ENCODE measurements around the gene ARIH2. TPM values are rescaled to one million over a fixed set of nuclear protein-coding genes. Genes with fewer than 3 reads are reported as not detected.
A peak's percentile ranks its signal among the peaks of the same experiment; 100 is the strongest.

ARIH2 gene
- total and polyA plus RNA-seq, 8 donors: 29.8 to 202 (median 51.5) TPM

- Histone ChIP-seq H3K36me3 (peaks cover 0 to 40% (median 30%) of the 10 kb centered on the region in 4 donors), H3K4me3 (peak overlapping the region; percentile 74 to 99 (median 84)), H3K4me1 (peaks cover 31 to 51% (median 40%) of the 10 kb centered on the region in 4 donors), H3K27me3 (no peaks in the 10 kb centered on the region), H3K27ac (peak overlapping the region in 4 of 5 donors; percentile 91 to 96 (median 94)), H3K9me3 (no peaks in the 10 kb centered on the region)
- intact Hi-C loops (cut with DNase I; ENCODE audit: low total_unique reads): no loop called here
- TF ChIP-seq CTCF (IDR thresholded peaks at IDR 0.05) (no peak), POLR2A (IDR thresholded peaks at IDR 0.05) (no peak), EP300 (IDR thresholded peaks at IDR 0.05) (no peak), POLR2AphosphoS5 (IDR thresholded peaks at IDR 0.05) (no peak)
- DNase-seq: no peak
- WGBS, 5 donors: 53 to 70% (median 62%) methylated on average over 5 of the region's 5 CpGs
Observed at GRCh38 chr3:48991851-48992545, 73.4 kb downstream of the ARIH2 start.

DNA sequence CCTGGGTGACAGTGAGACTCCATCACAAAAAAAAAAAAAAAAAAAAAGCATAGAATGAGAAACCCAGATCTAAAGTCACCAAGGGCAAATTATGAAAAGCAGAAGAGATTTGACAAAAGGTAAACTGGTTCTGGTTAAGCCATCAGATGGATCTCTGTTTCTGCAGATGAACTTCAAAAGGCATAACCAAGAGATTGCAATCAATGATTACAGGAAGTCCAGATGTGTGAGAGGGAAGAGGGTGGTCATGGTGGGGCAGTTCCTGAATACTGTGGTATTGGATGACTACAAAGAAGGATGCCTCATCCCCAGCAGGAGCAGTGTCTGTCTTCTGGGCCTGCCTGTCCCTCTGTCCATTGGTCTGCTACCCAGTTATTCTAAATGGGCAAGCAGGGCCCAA lies 75.2 kb downstream of the ARIH2 start:
- intact Hi-C loops (cut with DNase I; ENCODE audit: low total_unique reads): no loop called here
- no peak for TF ChIP-seq POLR2A (IDR thresholded peaks at IDR 0.05)
- TF ChIP-seq CTCF (IDR thresholded peaks at IDR 0.05): no peak
- TF ChIP-seq EP300 (IDR thresholded peaks at IDR 0.05): no peak
- TF ChIP-seq POLR2AphosphoS5 (IDR thresholded peaks at IDR 0.05): no peak

GRCh38 chr3:48996640-48997039 lies 78.0 kb downstream of the ARIH2 start:
- Histone ChIP-seq H3K27me3 (no peaks in the 10 kb centered on the region), H3K36me3 (peaks cover 0 to 56% (median 35%) of the 10 kb centered on the region in 4 donors), H3K4me1 (peaks cover 7 to 64% (median 36%) of the 10 kb centered on the region in 4 donors), H3K9me3 (no peaks in the 10 kb centered on the region), H3K4me3 (no peak overlapping the region), H3K27ac (no peak overlapping the region)
- TF ChIP-seq CTCF (IDR thresholded peaks at IDR 0.05) (no peak), POLR2A (IDR thresholded peaks at IDR 0.05) (no peak), POLR2AphosphoS5 (IDR thresholded peaks at IDR 0.05) (no peak), EP300 (IDR thresholded peaks at IDR 0.05) (no peak)
- no peak for DNase-seq
- 92 to 98% (median 96%) methylated on average over 8 of the region's 8 CpGs for WGBS, 5 donors
- intact Hi-C loops (cut with DNase I; ENCODE audit: low total_unique reads): no loop called here

More for the DNA sequence above, 75.2 kb downstream of the ARIH2 start:
- no peak overlapping the region for H3K4me3 ChIP-seq
- DNase-seq: no peak
- no peak overlapping the region for H3K27ac ChIP-seq
- H3K9me3 ChIP-seq: no peaks in the 10 kb centered on the region
- no peaks in the 10 kb centered on the region for H3K27me3 ChIP-seq
- peaks cover 23 to 57% (median 43%) of the 10 kb centered on the region in 4 donors for H3K4me1 ChIP-seq
- H3K36me3 ChIP-seq: peaks cover 0 to 53% (median 34%) of the 10 kb centered on the region in 4 donors

DNA sequence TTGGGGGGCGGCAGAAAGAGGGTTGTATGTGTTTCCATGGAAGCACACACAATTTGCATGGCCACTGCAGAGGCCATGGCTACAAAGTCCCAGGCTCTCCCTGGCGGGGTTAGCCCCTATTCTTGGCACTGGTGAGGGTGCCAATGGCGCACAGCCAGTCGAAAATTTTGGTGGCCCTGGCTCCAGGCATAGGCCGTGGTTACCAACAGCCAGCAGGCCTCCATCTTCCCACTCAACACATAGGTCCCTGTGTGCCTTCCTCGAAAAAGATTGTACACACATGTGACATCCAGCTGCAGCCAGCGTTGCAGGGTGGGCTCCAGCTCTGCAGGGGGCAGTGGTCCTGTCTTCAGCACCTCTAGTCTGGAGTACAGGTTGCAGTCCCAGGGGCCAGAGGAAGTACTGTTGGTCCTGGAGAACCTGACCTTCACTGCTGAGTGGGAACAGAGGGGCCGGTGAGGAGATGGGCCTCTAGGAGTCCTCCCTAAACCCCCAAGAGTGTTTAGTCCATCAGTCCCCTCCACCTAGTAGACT lies 78.5 kb downstream of the ARIH2 start:
- H3K27ac ChIP-seq: peak overlapping the region in 1 of 5 donors; percentile 4

More for the DNA sequence above, 78.5 kb downstream of the ARIH2 start:
- H3K27me3 ChIP-seq: no peaks in the 10 kb centered on the region
- H3K4me3 ChIP-seq: no peak overlapping the region
- DNase-seq: no peak
- no peaks in the 10 kb centered on the region for H3K9me3 ChIP-seq
- no peak for TF ChIP-seq CTCF (IDR thresholded peaks at IDR 0.05)
- TF ChIP-seq EP300 (IDR thresholded peaks at IDR 0.05): no peak
- no peak for TF ChIP-seq POLR2AphosphoS5 (IDR thresholded peaks at IDR 0.05)
- TF ChIP-seq POLR2A (IDR thresholded peaks at IDR 0.05): no peak
- intact Hi-C loops (cut with DNase I; ENCODE audit: low total_unique reads): no loop called here
- peaks cover 0 to 61% (median 38%) of the 10 kb centered on the region in 4 donors for H3K36me3 ChIP-seq
- WGBS, 5 donors: 78 to 87% (median 81%) methylated on average over 4 to 8 of the region's 8 CpGs
- H3K4me1 ChIP-seq: peaks cover 2 to 59% (median 30%) of the 10 kb centered on the region in 4 donors

All from stomach (tissue), 9 donors.